Neural cell (in vitro differentiated cells): ENCODE results near the gene SUGCT. TPM values are rescaled to one million over a fixed set of nuclear protein-coding genes. Genes with fewer than 3 reads are reported as not detected.

Experiments
- H2AFZ ChIP-seq: fragments of 200-600, 300-800 bp; sonication (generic), shearing (Covaris generic); 2 replicates; pipeline ENCODE4 v1.6.0; 2014; ENCODE audit warnings: low read depth, mild to moderate bottlenecking, antibody characterized with exemption, low read length, moderate library complexity
- H3F3A ChIP-seq: fragments of 200-600 bp; shearing (Covaris generic); 2 replicates; pipeline ENCODE4 v1.6.1; 2016; ENCODE audit warnings: mild to moderate bottlenecking, moderate library complexity, mixed read lengths, antibody characterized with exemption, low read length; ENCODE audit not compliant: insufficient read depth, poor library complexity, severe bottlenecking
- H3K27ac ChIP-seq: fragments of 200-600, 300-800 bp; sonication (generic), shearing (Covaris generic); 2 replicates; pipeline ENCODE4 v1.5.1; 2014; ENCODE audit warnings: mild to moderate bottlenecking, low read length, moderate library complexity
- H3K27me3 ChIP-seq: fragments of 300-800, 200-600 bp; sonication (generic), shearing (Covaris generic); 2 replicates; pipeline ENCODE4 v1.6.0; 2014; ENCODE audit warnings: mild to moderate bottlenecking, low read depth, low read length, moderate library complexity; ENCODE audit not compliant: insufficient read depth
- H3K36me3 ChIP-seq: fragments of 300-800, 200-600 bp; sonication (generic), shearing (Covaris generic); 2 replicates; pipeline ENCODE4 v1.5.1; 2014; ENCODE audit warnings: mild to moderate bottlenecking, antibody characterized with exemption, low read length, moderate library complexity; ENCODE audit not compliant: insufficient read depth
- H3K4me2 ChIP-seq: fragments of 300-800, 200-600 bp; sonication (generic), shearing (Covaris generic); 2 replicates; pipeline ENCODE4 v1.6.0; 2014; ENCODE audit warnings: mild to moderate bottlenecking, low read length
- H3K4me3 ChIP-seq: fragments of 300-800, 200-600 bp; sonication (generic), shearing (Covaris generic); 2 replicates; pipeline ENCODE4 v1.5.1; 2014; ENCODE audit warnings: mild to moderate bottlenecking, low read length, moderate library complexity
- H3K79me2 ChIP-seq: fragments of 200-600 bp; shearing (Covaris generic); replicated peaks from 2 replicates; pipeline ENCODE4 v1.6.0; 2014; ENCODE audit warnings: mild to moderate bottlenecking, low read length, moderate library complexity; ENCODE audit not compliant: insufficient read depth
- H3K9ac ChIP-seq: fragments of 300-800, 200-600 bp; sonication (generic), shearing (Covaris generic); 2 replicates; pipeline ENCODE4 v1.6.1; 2016; ENCODE audit warnings: mild to moderate bottlenecking, low read length, mixed read lengths
- H3K9me2 ChIP-seq: fragments of 200-600 bp; shearing (Covaris generic); 2 replicates; pipeline ENCODE4 v1.6.1; 2016; ENCODE audit warnings: mild to moderate bottlenecking, low read length, mixed read lengths; ENCODE audit not compliant: insufficient read depth
- H3K9me3 ChIP-seq: fragments of 200-600, 300-800 bp; sonication (generic), shearing (Covaris generic); 2 replicates; pipeline ENCODE4 v1.6.1; 2016; ENCODE audit warnings: mild to moderate bottlenecking, mixed run types, low read length, moderate library complexity, mixed read lengths
- H4K20me1 ChIP-seq: fragments of 200-600 bp; shearing (Covaris generic); 2 replicates; pipeline ENCODE4 v1.6.1; 2016; ENCODE audit warnings: mild to moderate bottlenecking, mixed run types; ENCODE audit not compliant: insufficient read depth
- CTCF ChIP-seq: fragments of 450-650 bp; IDR thresholded peaks from 2 replicates; pipeline ENCODE4 v1.5.1; 2014; ENCODE audit warnings: antibody characterized with exemption, mild to moderate bottlenecking, moderate library complexity; ENCODE audit not compliant: poor library complexity, severe bottlenecking
- EP300 ChIP-seq: fragments of 450-650 bp; conservative IDR thresholded peaks from 2 replicates; pipeline ENCODE4 v1.6.1; 2014; ENCODE audit warnings: antibody characterized with exemption, mild to moderate bottlenecking, moderate library complexity; ENCODE audit not compliant: poor library complexity, severe bottlenecking
- EZH2 ChIP-seq: fragments of 200-600, 300-800 bp; shearing (Covaris generic), sonication (generic); IDR thresholded peaks from 2 replicates; pipeline ENCODE4 v1.6.1; 2014; ENCODE audit warnings: antibody characterized with exemption, low read length, borderline replicate concordance, mild to moderate bottlenecking; ENCODE audit not compliant: insufficient read depth, poor library complexity, severe bottlenecking
- MXI1 ChIP-seq: fragments of 450-650 bp; conservative IDR thresholded peaks from 2 replicates; pipeline ENCODE4 v1.6.1; 2014; ENCODE audit warnings: antibody characterized with exemption, mild to moderate bottlenecking; ENCODE audit not compliant: poor library complexity, severe bottlenecking
- POLR2AphosphoS5 ChIP-seq: IDR thresholded peaks from 2 replicates; pipeline ENCODE4 v1.6.1; 2012
- RAD21 ChIP-seq: fragments of 450-650 bp; conservative IDR thresholded peaks from 2 replicates; pipeline ENCODE4 v1.6.1; 2014; ENCODE audit warnings: antibody characterized with exemption, mild to moderate bottlenecking, moderate library complexity
- REST ChIP-seq: IDR thresholded peaks from 2 replicates; pipeline ENCODE4 v1.6.1; 2012; ENCODE audit warnings: borderline replicate concordance
- SMC3 ChIP-seq: fragments of 450-650 bp; conservative IDR thresholded peaks from 2 replicates; pipeline ENCODE4 v1.6.1; 2014; ENCODE audit warnings: antibody characterized with exemption, mild to moderate bottlenecking, moderate library complexity; ENCODE audit not compliant: poor library complexity
- TAF1 ChIP-seq: IDR thresholded peaks from 2 replicates; pipeline ENCODE4 v1.6.1; 2012; ENCODE audit warnings: low read depth
- polyA plus RNA-seq: library from polyadenylated mRNA; depleted of rRNA; stranded (reverse); fragments of >200 nt; gene quantifications from 2 replicates; pipeline ENCODE4 v1.2.3, GENCODE V29; 2014

Gene SUGCT
- polyA plus RNA-seq, 1 donor from 2014 or later, result not detected

GRCh38 chr7:40499718-40500117 lies 364.9 kb downstream of the SUGCT start:
- Histone ChIP-seq H3K4me2 (no peak overlapping the region), H3K36me3 (no peaks in the 10 kb centered on the region), H2AFZ (no peak overlapping the region), H3K79me2 (no peaks in the 10 kb centered on the region), H3K9me3 (no peaks in the 10 kb centered on the region), H3F3A (no peaks in the 10 kb centered on the region), H3K9me2 (no peaks in the 10 kb centered on the region), H3K27me3 (no peaks in the 10 kb centered on the region), H4K20me1 (no peaks in the 10 kb centered on the region), H3K9ac (no peak overlapping the region), H3K4me3 (no peak overlapping the region), H3K27ac (no peak overlapping the region)
- TF ChIP-seq POLR2AphosphoS5 (no peak), EP300 (no peak), RAD21 (no peak), REST (no peak), EZH2 (no peak), MXI1 (no peak), CTCF (no peak), TAF1 (no peak), SMC3 (no peak)

DNA sequence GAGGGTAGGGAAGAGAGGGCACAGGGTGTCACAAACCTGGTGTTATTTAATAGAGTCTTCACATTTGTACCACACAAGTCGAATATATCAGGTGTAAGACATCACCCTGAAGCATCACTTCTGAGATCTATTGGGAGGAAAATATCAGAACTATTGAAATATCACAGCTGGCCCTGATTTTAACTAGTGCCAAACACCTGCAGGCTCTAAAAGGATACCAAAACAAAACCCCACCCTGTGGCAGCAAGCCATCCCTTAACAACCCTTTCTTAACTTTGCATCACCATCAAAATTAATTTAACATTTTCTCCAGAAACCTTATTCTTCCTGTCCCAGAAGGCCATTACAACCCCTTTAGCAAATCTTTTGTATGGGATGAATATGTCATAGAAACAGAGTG lies 365.4 kb downstream of the SUGCT start:
- H3K36me3 ChIP-seq, result no peaks in the 10 kb centered on the region
- no peak overlapping the region for H2AFZ ChIP-seq
- no peaks in the 10 kb centered on the region for H3F3A ChIP-seq
- no peak overlapping the region for H3K9ac ChIP-seq
- no peak overlapping the region for H3K4me3 ChIP-seq
- H3K27ac ChIP-seq, result no peak overlapping the region
- no peaks in the 10 kb centered on the region for H4K20me1 ChIP-seq
- H3K9me2 ChIP-seq, result no peaks in the 10 kb centered on the region
- no peaks in the 10 kb centered on the region for H3K79me2 ChIP-seq
- H3K27me3 ChIP-seq, result no peaks in the 10 kb centered on the region
- no peaks in the 10 kb centered on the region for H3K9me3 ChIP-seq
- no peak overlapping the region for H3K4me2 ChIP-seq
- TF ChIP-seq REST, result no peak
- TF ChIP-seq POLR2AphosphoS5, result no peak
- TF ChIP-seq EZH2, result no peak
- TF ChIP-seq RAD21, result no peak
- no peak for TF ChIP-seq CTCF
- TF ChIP-seq TAF1, result no peak
- TF ChIP-seq EP300, result no peak
- TF ChIP-seq MXI1, result no peak
- no peak for TF ChIP-seq SMC3
